LNCAP (cell line): Measurements from ENCODE around the gene CACNA1C.

Experiments used
- TF ChIP-seq, protein P1 (sequence below): fragments of 450-650 bp; IDR thresholded peaks from 2 replicates; pipeline ENCODE4 v1.5.1; 2017; ENCODE audit warnings: mild to moderate bottlenecking

CACNA1C gene

GRCh38 chr12:2677142-2677880 lies 624.5 kb downstream of the CACNA1C start:
- TF ChIP-seq, protein P1, sequence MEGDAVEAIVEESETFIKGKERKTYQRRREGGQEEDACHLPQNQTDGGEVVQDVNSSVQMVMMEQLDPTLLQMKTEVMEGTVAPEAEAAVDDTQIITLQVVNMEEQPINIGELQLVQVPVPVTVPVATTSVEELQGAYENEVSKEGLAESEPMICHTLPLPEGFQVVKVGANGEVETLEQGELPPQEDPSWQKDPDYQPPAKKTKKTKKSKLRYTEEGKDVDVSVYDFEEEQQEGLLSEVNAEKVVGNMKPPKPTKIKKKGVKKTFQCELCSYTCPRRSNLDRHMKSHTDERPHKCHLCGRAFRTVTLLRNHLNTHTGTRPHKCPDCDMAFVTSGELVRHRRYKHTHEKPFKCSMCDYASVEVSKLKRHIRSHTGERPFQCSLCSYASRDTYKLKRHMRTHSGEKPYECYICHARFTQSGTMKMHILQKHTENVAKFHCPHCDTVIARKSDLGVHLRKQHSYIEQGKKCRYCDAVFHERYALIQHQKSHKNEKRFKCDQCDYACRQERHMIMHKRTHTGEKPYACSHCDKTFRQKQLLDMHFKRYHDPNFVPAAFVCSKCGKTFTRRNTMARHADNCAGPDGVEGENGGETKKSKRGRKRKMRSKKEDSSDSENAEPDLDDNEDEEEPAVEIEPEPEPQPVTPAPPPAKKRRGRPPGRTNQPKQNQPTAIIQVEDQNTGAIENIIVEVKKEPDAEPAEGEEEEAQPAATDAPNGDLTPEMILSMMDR: no peak

GRCh38 chr12:2678426-2678825 lies 625.6 kb downstream of the CACNA1C start:
- TF ChIP-seq, protein P1: no peak

DNA sequence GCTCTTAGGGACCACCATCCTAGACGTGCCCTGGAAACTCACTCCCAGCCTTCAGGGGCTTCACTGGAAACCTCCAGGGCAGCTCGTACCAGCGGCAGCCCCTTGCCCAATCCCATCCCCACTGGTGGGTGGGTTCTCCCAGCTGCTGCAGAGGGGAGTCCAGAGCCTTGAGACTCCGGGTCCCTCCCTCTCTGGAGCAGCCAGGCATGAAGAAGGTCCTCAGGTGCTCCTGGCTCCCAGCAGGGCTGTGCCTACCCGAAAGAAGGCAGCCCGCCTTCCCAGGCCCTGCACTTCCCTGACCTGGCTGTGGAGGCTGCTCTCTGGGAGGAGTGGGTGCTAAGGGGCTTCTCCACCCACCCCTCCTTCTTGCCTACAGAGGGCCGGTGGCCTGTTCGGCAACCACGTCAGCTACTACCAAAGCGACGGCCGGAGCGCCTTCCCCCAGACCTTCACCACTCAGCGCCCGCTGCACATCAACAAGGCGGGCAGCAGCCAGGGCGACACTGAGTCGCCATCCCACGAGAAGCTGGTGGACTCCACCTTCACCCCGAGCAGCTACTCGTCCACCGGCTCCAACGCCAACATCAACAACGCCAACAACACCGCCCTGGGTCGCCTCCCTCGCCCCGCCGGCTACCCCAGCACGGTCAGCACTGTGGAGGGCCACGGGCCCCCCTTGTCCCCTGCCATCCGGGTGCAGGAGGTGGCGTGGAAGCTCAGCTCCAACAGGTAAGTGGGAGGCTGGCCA lies 626.5 kb downstream of the CACNA1C start:
- TF ChIP-seq, protein P1: no peak

GRCh38 chr12:2679816-2680675 lies 627.3 kb downstream of the CACNA1C start:
- TF ChIP-seq, protein P1: no peak

- TF ChIP-seq, protein P1: no peak
Measured at GRCh38 chr12:2680676-2681039, 627.9 kb downstream of the CACNA1C start.

- TF ChIP-seq, protein P1: no peak
Measured at GRCh38 chr12:2681450-2682205, 628.8 kb downstream of the CACNA1C start.
